HepG2 (cell line): ENCODE data around the gene GALNT9.

ENCODE experiments used
- CREM ChIP-seq, 2 experiments: sonication (generic) in 1 of 2; formaldehyde crosslinking in 1 of 2; IDR thresholded peaks; 2 replicates each; pipeline versions ENCODE4 v1.4.0 to v1.6.1; 2016 to 2020; ENCODE audit warnings: antibody characterized with exemption in 1 of 2, mild to moderate bottlenecking in 1 of 2, missing genetic modification reagents in 1 of 2
- ESRRA ChIP-seq: sonication (generic); formaldehyde crosslinking; IDR thresholded peaks from 2 replicates; pipeline ENCODE4 v1.5.1; 2020; ENCODE audit warnings: mild to moderate bottlenecking, low read depth, missing genetic modification reagents
- ZNF124 ChIP-seq: sonication (generic); formaldehyde crosslinking; IDR thresholded peaks from 2 replicates; pipeline ENCODE4 v1.4.0; 2020; ENCODE audit warnings: missing genetic modification reagents
- ZNF670 ChIP-seq: sonication (generic); formaldehyde crosslinking; IDR thresholded peaks from 2 replicates; pipeline ENCODE4 v1.8.0; 2022; ENCODE audit warnings: mild to moderate bottlenecking, missing genetic modification reagents, borderline replicate concordance

DNA sequence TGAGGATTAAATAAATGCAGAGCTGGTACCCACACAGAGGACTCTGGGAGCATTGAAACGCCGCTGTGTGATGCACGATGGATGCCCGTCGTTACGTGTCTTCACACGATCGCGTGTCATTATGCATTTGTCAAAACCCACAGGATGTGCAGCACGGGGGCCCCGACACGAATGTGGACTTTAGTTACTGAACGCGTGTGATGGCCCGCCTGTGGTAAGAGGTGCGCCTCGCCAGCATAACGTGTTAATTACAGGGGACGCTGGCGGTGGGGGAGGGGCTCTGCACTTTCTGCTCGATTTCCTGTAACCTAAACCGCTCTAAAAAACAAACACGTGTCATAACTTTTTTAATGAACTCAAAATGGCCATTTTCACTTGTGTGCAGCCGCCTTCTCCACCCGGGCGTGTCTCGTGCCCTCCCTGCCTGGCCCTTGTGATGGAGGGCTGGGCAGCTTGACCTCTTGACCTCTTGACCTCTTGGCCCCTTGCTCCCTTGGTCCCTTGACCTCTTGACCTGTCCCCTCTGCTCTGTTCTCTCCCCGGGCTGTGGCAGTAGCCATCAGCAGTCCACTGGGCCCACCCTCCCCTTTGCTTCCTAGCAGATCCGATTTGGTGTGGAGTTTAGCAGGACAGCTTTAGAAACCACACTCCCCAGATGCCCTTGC lies 33.7 kb upstream of the GALNT9 start:
- TF ChIP-seq CREM (IDR thresholded peaks at IDR 0.05): no peak
- no peak for TF ChIP-seq CREM (CRISPR knock-in tag; IDR thresholded peaks at IDR 0.05)
- no peak for TF ChIP-seq ZNF670 (CRISPR knock-in tag)
- no peak for TF ChIP-seq ESRRA (CRISPR knock-in tag)
- TF ChIP-seq ZNF124 (CRISPR knock-in tag): no peak
